HFFc6 (cell line): ENCODE results near the gene TXK. TPM values are rescaled to one million over a fixed set of nuclear protein-coding genes. Genes with fewer than 3 reads are reported as not detected.

Source experiments
- DNase-seq: peaks from one replicate; pipeline ENCODE4 v3.0.0-alpha.2; 2018
- H3K27ac Mint-ChIP-seq: 2 replicates; pipeline ENCODE4 v1.8.0; 2020; ENCODE audit warnings: mild to moderate bottlenecking, mixed read lengths
- H3K27me3 Mint-ChIP-seq: 2 replicates; pipeline ENCODE4 v1.8.0; 2021; ENCODE audit warnings: mild to moderate bottlenecking, moderate library complexity, mixed read lengths; ENCODE audit not compliant: insufficient read depth
- H3K36me3 Mint-ChIP-seq: 2 replicates; pipeline ENCODE4 v1.8.0; 2021; ENCODE audit warnings: low read depth, mixed read lengths
- H3K4me1 Mint-ChIP-seq: 2 replicates; pipeline ENCODE4 v1.8.0; 2020; ENCODE audit warnings: low read depth, mixed read lengths
- H3K4me3 Mint-ChIP-seq: 2 replicates; pipeline ENCODE4 v1.8.0; 2020; ENCODE audit warnings: mild to moderate bottlenecking, moderate library complexity, mixed read lengths
- H3K9me3 Mint-ChIP-seq: 2 replicates; pipeline ENCODE4 v1.8.0; 2020; ENCODE audit warnings: mild to moderate bottlenecking, mixed read lengths
- total RNA-seq, 6 experiments: library from RNA; stranded (reverse); fragmentation: NEBNext Ultra II Directional; extraction: Animal tissue kit (Norgen Biotek cat#: 25700); gene quantifications; 2 replicates in 1 of 6; 3 replicates in 5 of 6; pipeline ENCODE4 v1.2.3, GENCODE V29; 2021
- TF ChIP-seq, protein P1 (sequence below): fragments of 200-600 bp; sonication (generic); IDR thresholded peaks from 2 replicates; pipeline ENCODE4 v1.5.0; 2021; ENCODE audit warnings: antibody characterized with exemption, mild to moderate bottlenecking

Gene TXK
- total RNA-seq, 6 experiments from 2014 or later, result not detected

DNA sequence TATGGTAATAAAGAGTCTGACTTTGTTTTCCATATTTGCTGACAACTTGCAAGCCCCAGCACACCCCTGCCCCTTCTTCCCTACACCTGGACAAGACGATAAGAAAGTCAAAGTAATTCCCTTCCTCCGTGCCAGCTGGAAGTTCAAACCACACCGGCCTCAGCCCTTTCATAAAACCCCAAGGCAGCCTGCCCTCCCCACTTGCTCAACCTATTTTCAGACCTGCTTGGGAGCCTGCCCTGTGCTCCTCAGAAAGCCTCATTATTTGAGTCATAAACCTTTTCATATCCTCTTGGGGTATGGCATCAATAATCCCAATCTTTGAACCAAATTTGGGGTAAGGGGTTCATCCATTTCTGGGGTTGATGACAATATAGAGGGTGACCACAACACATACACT is 88.0 kb downstream of the TXK start:
- TF ChIP-seq, protein P1, sequence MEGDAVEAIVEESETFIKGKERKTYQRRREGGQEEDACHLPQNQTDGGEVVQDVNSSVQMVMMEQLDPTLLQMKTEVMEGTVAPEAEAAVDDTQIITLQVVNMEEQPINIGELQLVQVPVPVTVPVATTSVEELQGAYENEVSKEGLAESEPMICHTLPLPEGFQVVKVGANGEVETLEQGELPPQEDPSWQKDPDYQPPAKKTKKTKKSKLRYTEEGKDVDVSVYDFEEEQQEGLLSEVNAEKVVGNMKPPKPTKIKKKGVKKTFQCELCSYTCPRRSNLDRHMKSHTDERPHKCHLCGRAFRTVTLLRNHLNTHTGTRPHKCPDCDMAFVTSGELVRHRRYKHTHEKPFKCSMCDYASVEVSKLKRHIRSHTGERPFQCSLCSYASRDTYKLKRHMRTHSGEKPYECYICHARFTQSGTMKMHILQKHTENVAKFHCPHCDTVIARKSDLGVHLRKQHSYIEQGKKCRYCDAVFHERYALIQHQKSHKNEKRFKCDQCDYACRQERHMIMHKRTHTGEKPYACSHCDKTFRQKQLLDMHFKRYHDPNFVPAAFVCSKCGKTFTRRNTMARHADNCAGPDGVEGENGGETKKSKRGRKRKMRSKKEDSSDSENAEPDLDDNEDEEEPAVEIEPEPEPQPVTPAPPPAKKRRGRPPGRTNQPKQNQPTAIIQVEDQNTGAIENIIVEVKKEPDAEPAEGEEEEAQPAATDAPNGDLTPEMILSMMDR, result no peak
- H3K27me3 Mint-ChIP-seq, result peaks cover 14% of the 10 kb centered on the region
- no peak overlapping the region for H3K4me3 Mint-ChIP-seq
- H3K27ac Mint-ChIP-seq, result no peak overlapping the region
- H3K9me3 Mint-ChIP-seq, result no peaks in the 10 kb centered on the region
- H3K36me3 Mint-ChIP-seq, result no peaks in the 10 kb centered on the region
- DNase-seq, result no peak
- no peaks in the 10 kb centered on the region for H3K4me1 Mint-ChIP-seq

DNA sequence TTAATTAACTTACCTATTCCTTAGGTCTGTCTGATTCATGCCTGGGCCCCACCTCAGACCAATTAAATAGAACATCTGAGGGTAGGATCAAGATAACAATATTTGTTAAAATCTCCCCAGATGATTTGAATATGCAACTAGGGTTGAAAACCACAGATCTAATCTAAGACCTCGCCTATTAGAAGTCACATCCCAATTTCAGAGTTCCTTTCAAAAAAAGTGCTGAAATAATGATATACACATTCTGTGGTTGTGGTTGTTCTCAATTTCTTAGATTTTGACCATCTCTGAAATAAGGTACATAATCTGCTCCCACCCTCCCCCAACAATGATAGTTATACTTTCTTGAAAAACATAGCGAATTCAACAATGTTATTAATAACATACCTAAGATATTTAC is 89.8 kb downstream of the TXK start:
- Mint-ChIP-seq H3K4me3 (no peak overlapping the region), H3K4me1 (no peaks in the 10 kb centered on the region), H3K27ac (no peak overlapping the region), H3K27me3 (peaks cover 12% of the 10 kb centered on the region), H3K36me3 (no peaks in the 10 kb centered on the region), H3K9me3 (no peaks in the 10 kb centered on the region)
- TF ChIP-seq, protein P1, result no peak
- DNase-seq, result no peak

DNA sequence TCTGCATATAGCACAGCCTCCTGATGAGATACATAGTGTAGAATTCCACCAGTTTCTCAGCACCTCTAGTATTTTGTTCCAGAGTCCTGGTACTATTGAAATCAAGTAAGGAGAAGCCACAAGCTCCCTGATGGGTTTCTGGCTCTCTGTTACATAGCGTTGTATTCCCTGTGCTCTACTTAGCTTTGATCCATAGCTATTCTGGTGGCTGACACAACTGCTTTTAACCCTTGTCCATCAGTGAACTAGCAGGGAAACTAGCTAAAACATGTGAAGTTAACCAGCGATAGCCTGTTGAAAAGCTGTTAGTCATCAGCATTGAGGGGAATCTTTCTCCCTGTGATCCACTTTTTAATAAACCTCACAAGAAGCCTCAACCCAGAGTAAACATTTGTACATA is 90.5 kb downstream of the TXK start:
- H3K27me3 Mint-ChIP-seq, result peaks cover 12% of the 10 kb centered on the region
- DNase-seq, result no peak
- H3K9me3 Mint-ChIP-seq, result no peaks in the 10 kb centered on the region
- no peaks in the 10 kb centered on the region for H3K4me1 Mint-ChIP-seq
- TF ChIP-seq, protein P1, result no peak
- H3K27ac Mint-ChIP-seq, result no peak overlapping the region
- H3K36me3 Mint-ChIP-seq, result no peaks in the 10 kb centered on the region
- H3K4me3 Mint-ChIP-seq, result no peak overlapping the region

DNA sequence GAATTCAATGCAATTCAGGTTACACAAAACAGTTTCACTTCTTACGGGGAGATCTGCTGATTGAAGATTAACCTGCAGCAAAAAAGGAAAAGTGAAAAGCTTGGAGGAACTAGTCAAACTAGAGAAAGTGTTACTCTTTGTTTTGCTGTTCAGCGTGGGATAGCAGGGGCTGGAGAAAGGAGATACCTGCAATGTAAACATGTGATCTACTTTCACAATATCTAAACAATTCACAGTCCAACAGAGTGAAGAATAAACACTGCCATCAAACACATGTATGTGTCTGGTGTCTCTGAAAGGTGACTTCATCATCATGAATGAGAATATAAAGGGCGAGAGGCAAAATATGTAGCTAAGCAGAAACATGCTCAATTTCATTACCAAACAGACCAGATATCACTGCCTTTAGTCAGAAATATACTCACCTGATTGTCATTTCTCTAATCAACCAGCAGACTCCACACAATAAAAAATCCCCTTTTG is 91.0 kb downstream of the TXK start:
- TF ChIP-seq, protein P1, result no peak
- Mint-ChIP-seq H3K36me3 (no peaks in the 10 kb centered on the region), H3K4me3 (no peak overlapping the region), H3K27me3 (peaks cover 12% of the 10 kb centered on the region), H3K9me3 (no peaks in the 10 kb centered on the region), H3K27ac (no peak overlapping the region), H3K4me1 (no peaks in the 10 kb centered on the region)
- no peak for DNase-seq

DNA sequence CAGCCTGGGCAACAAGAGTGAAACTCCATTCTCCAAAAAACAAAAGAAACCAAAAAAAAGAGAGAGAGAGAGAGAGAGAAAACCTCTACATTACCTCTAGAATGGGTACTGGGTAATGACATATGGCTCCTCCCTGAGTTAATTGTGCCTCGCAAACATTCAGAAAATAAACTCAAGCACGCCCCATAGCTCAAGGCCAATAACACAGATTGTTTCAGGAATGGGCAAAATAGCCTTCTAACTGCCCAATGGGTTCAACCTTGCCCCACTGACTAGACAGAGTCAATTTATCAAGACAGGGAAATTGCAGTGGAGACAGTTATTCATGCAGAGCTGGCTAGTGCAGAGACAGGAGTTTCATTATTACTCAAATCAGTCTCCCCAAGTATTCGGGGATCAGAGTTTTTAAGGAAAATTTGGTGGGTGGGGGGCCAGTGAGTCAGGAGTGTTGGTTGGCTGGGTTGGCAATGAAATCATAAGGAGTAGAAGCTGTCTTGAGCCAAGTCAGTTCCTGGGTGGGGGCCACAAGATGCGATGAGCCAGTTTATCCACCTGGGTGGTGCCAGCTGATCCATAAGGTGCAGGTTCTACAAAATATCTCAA is 92.4 kb downstream of the TXK start:
- DNase-seq, result no peak
- H3K36me3 Mint-ChIP-seq, result no peaks in the 10 kb centered on the region
- TF ChIP-seq, protein P1, result no peak
- H3K27ac Mint-ChIP-seq, result no peak overlapping the region
- no peaks in the 10 kb centered on the region for H3K9me3 Mint-ChIP-seq
- H3K4me3 Mint-ChIP-seq, result no peak overlapping the region
- H3K27me3 Mint-ChIP-seq, result peaks cover 5% of the 10 kb centered on the region
- no peaks in the 10 kb centered on the region for H3K4me1 Mint-ChIP-seq
